ENCODE results near the gene BTD.
"Not testable (repeated sequence)": the region's sequence is repeated elsewhere in the genome, so short reads cannot be mapped to it uniquely, and the experiment has no call there.

Gene BTD

DNA sequence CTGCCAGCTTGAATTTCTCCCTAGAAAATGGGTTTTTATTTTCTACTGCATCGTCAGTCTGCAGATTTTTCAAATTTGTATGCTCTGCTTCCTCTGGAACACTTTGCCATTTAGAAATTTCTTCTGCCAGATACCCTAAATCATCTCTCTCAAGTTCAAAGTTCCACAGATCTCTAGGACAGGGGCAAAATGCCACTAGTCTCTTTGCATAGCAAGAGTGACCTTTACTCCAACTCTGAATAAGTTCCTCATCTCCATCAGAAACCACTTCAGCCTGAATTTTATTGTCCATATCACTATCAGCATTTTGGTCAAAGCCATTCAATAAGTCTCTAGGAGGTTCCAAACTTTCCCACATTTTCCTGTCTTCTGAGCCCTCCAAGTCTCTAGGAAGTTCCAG lies 3.0 kb downstream of the BTD start:
- not testable (repeated sequence) for DNase-seq

DNA sequence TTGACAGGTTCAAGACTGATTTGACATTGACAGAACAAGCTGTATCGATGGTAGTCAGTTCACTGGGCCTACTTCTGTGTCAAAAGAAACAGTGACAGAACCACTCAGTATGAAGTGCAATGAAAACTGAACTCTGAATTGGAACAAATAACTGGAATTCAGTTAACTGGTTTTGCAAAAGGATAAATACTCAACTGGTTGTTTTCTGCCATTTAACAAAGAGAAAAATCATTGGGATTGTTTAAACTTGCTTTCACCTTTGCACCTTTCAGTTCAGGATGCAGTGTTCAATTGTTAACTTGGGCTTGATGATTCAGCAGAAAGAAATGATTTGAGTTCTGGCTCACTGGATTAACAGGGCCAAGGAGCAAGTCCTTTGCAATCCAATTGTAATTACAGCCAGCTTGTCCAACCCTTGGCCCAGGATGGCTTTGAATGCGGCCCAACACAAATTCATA lies 4.9 kb downstream of the BTD start:
- no peak for DNase-seq

DNA sequence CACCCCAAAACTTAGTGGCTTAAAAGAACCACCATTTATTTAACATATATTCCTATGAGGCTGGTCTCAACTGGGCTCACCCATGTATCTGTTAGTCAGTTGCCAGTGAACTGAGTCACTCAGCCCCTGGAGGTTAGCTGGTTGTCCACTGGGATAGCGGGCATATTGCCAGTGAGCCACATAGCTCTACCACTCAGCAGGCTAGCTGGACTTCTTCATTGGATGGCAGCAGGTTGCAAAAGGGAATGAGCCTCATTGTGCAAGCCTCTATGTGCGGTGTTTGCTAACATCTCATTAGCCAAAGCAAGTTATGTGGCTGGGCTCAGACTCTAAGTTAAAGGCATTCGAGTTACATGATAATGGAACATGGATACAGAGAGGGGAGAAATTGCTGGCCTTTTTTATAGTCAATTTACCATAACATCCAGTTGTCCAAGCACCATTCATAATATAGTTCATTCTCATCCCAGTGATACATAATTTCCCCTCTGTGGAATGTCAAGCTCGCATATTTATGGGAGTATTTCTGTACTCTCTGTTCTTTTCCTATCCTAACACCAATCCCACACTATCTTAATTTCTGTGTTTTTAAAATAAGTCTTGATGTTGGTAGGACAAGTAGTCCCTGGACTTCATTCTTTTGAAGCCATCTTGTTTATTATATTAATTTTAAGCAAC lies 8.7 kb downstream of the BTD start:
- DNase-seq, result no peak

DNA sequence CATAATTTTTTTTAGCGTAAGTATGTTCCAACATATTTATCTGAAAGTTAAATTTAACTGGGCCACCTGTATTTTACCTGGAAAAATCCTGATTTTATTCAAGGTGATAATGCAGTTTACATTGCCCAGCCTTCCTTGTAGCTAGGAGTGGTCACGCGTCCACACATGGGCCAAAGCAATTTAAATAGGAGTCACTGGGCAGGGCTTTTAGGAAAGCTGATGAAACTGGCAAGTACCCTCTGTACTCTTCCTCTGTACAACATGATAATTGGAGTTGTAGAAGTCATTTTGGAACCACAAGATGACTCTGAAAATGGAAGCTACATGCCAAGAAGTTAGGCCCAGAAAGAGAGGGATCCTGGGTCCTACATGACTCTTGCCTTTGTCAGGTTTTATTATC lies 9.5 kb downstream of the BTD start:
- no peak for DNase-seq

DNA sequence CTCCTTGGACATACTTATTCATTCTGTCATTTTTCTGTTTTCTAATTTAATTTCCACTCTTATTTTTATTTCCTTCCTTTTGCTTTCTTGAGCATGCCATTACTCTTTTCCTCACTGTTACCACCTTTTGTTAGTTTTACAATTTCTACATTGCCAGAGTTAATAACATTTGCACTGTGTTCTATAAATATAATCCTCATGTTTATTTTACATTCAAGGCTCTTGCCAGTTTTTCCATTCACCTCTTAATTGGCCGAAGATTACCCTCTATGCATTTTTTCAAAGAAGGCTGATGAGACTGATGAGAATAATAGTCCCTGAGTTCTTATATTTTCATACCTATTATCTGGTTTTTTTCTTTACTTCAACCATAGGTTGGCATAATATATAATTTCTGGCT lies 10.5 kb downstream of the BTD start:
- DNase-seq, result no peak

DNA sequence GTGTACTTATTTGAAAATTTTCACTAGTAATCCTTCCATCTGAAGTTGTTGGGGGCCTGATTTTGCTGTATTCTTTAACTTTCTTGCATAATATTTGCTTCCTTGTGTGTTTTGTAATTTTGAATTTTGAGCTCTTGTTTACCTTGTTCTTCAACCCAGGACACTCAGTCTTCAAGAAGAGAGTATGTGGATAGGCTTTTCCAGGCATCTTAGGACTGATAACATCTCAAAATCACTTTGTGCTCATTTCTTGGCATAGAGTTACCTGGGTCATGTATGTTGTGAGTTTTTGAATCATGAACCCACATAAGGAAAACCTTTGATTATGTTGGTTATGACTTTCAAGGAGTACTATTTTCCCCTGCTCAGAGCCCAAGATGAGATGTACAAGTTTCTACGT lies 13.4 kb downstream of the BTD start:
- no peak for DNase-seq

DNA sequence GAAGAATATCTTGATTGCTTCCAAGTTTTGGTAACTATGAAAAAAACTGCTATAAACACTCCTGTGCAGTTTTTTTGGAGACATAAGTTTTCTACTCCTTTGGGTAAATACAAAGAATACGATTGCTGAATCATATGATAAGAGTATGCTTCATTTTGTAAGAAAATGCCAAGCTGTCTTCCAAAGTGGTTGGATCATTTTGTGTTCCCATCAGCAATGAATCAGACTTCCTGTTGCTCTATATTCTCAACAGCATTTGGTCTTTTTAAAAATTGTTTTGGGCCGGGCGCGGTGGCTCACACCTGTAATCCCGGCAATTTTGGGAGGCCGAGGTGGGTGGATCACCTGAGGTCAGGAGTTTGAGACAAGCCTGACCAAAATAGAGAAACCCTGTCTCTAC lies 14.5 kb downstream of the BTD start:
- no peak for DNase-seq

DNA sequence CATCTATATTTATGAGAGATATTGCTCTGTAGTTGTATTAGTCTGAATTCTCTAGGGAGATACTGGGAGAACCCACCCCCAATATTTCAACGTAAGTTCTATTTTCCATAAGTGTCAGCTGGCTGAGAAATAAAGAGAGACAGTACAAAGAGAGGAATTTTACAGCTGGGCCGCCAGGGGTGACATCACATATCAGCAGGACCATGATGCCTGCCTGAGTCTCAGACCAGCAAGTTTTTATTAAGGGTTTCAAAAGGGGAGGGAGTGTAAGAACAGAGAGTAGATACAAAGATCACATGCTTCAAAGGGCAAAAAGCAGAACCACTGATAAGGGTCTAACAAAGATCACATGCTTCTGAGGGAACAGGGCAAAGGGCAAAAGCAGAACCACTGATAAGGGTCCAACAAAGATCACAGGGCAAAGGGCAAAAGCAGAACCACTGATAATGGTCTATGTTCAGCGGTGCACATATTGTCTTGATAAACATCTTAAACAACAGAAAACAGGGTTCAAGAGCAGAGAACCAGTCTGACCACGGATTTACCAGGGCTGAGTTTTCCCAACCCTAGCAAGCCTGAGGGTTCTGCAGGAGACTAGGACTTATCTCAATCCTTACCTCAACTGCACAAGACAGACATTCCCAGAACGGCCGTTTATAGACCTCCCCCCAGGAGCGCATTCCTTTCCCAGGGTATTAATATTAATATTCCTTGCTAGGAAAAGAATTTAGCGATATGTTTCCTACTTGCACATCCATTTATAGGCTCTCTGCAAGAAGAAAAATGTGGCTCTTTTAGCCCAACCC lies 18.3 kb downstream of the BTD start:
- not testable (repeated sequence) for DNase-seq

DNA sequence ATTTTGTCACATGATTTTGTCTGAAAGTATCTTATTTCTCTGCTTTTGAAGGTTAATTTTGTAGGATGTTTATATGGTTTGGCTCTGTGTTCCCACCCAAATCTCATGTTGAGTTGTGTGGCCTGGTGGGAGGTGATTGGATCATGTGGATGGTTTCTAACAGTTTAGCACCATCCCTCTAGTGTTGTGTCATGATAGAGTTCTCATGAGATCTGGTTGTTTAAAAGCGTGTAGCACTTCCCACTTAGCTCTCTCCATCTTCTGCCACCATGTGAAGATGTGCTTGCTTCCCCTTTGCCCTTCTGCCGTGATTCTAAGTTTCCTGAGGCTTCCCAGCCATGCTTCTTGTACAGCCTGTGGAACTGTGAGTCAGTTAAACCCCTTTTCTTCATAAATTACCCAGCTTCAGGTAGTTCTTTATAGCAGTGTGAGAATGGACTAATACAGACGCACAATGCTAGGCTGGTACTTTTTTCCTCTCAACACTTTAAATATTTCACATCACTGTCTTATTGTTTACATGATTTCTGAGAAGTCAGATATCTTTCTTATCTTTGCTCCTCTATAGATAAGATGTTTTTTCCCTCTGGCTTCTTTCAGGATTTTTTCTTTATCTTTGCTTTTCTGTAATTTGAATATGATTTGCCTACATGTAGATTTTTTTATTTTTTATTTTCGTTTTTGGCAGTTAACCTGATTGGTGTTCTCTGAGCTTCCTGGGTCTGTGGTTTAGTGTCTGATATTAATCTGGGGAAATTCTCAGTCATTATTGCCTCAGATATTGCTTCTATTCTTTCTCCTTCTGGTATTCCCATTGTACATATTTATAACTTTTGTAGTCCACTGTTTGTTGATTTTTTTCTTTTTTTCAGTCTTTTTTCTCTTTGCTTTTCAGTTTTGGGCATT lies 22.2 kb downstream of the BTD start:
- DNase-seq, result no peak

DNA sequence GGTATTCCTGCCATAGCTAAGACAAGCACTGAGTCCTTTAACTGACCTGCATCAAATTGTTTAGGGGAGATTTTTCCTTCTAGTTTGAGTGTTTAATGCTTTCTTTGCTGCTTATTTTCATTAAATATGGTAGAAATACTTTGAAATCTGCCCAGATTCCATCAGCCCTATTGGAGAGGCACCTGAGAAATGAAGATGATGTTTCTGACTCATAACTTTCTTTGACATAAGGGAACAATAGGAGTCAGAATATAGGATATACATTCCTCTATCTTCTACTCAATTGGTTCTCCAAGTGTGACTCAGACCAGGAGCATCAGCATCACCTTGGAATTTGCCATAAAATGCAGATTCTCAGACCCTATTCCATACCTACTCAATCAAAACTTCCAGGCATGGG lies 27.4 kb downstream of the BTD start:
- DNase-seq, result no peak

DNA sequence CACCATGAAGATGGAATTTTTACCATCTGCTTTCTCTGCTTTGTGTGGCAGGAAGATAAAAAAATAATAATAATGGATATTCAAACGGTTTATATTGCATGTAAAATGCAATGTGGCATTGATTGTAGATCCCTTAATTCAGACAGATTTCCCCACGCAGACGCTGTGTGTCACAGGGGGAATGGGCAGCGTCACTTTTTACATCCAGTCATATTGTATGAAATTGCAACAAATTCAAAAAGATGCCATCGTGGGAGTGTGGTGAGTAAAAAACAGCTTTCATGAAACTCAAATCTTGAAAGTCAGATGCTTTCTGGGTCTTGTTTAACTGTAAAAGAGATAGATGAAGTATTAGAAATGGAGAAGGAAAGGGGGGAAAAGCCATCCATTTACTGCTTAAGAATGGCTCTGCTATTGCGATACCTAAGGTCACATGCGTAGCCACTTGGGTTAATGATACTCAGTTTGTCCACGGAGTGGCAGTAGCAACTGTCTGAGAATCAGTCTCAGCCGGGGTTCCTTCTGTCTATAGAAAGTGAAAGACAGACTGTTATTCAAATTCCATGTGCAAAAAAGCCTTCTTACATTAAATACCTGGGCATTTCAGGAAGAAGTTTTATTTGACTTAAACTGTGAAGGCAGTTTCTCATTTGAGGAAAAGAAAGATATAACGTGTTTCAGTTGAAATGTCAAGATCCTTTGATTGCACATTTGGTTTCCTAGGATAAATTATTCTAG lies 28.5 kb downstream of the BTD start:
- DNase-seq, result peak; percentile 69

DNA sequence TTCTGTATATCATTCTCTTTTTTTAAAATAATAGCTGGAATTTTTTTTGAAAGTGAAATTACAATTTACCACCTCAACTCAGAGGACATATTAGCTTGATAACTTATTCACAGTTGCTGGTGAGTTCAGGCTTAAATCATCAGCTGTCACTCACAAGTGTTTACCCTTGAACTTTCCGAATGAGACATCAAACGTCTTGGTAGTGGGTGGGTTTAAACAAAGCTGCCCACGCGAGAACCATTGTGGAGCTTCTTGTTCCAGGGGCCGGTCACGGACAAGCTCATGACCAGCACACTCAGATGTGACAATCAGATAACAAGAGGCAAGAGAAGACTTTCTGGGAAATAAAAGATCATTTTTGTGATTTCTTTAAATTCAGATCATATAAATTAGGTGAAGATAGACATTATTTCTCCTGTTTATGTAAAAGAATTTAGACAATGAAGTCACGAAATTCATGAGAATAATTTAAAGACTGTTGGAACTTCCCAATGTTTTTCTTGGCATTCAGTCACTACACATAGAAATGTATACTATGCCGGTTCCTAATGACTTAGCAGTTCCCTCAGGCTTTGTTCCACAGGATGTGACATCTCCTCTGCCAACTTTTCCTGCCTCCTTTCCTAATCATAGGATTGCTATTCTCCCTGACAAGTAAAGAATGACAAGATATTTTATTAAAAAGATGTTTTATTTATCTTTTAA lies 29.3 kb downstream of the BTD start:
- DNase-seq, result no peak

DNA sequence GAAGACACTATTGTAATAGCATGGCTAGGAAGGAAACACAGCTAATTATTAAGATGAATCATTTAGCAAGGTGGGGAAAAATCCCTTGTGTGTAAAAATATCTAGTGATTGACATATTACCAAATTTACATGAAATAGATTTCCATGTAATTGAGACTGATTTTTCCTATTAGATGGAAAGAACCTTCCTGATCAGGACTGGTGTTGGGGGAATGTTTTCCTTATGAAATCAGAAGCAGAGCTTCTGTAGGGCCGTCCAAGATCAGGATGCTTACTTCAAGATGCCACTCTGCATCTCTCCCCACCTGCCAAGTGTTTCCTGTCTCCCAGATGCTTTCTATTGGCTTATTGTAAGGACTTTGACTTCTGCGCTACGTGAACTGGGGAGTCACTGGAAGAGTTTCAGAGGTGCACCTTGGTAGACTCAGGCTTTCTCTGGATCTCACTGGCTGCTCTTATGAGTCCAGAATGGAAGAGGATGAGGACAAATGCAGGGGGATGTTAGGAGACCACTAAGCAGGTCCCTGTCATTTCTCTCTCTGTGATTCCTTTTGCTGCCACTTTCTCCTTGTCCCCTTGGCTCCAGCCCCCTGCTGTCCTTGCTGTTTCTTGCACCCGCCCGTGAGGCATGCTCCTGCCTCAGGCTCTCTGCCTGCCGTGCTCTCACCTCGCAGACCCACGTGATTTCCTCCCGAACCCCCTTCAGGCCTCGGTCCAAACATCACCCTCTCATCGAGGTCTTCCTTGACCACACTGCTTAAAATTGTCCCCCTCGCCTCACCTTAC lies 30.1 kb downstream of the BTD start:
- DNase-seq, result no peak

DNA sequence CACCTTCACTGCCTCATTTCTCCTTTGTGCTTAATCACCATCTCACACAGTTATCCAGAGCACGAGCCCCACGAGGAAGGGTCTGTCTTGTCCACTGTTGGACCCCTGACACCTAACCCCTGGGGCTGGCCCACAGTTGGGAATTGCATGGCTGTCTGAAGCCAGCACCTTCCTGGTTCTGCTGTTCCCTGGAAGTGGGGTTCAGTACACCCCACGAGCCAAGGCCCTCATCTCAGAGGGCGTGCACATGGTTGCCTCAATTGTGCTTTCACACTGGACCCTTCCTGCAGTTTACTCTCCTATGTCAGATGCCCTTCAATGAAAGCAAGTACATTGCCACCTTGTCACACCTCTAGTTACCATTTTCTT lies 30.7 kb downstream of the BTD start:
- no peak for DNase-seq

DNA sequence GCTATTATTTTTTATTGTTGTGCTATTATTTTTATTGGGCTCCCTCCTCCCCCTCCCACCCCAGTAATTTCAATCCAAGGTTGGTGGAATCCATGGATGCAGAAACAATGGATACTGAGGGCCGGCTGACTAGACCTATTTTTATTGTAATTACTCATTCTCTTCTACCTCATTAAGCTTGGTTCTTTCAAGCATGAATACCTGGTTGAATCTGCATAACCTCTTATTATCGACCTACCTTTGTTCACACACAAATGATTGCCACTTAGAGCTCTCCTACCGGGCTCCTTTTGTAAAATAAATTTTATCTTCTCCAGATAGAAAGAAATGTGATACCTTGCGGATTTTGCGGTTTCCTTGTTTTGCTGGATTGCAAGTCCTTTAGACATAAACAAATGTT lies 31.6 kb downstream of the BTD start:
- DNase-seq, result no peak

DNA sequence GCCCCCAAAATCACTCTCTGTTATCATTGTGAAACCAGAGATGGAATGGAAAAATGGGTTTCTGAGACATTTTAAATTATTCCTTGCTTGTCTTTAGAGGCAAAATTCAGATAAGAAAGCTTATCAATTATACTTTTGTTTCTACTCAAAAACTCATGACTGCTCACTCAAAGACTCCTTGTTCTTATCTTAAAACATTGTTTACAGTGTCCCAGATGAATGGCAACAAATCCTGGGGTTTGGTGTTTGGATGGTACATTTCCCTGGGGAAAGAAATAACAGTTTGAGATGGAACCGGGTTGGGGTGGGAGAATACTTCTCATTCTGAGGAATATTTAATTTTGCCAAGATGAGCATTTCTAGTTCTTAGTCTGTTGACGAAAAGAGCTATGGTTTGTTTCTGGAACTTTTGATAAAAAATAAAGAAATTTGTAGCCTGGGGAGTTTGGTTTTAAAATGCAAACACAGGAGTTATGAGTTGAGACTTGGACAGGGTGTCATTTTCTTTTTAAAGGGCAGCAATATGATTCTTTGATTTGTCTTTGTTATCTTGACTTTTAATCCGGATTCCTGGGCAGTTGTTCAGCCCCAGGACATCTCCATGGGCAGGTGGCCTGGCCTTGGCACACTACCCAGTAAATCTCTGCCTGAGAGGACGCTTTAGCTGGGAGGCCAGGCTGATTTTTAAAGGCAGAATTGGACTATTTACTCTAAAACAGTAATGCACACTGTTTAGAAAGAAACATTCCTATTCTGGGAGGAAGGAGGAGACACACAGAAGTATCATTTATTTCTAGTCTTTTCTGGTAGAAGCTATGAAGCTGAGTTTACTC lies 32.4 kb downstream of the BTD start:
- no peak for DNase-seq

DNA sequence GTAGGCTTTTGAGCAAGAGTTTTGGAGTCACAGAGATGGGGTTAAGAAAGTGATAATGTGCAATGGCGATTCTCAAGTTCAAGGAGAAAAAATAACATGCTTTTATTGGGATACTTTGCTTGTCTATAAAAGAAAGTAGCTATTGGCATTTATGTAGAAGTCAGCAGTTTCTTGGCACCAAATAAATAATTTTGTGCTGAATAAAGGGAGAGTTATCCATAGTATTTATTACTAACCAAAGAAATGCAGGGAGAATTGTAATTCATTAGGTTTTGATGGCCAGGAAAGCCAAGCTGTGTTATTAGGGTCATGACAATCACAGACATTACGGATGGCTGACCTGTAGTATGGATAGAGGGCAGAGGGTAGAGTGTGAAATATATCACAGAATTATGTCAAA lies 33.1 kb downstream of the BTD start:
- DNase-seq, result no peak

DNA sequence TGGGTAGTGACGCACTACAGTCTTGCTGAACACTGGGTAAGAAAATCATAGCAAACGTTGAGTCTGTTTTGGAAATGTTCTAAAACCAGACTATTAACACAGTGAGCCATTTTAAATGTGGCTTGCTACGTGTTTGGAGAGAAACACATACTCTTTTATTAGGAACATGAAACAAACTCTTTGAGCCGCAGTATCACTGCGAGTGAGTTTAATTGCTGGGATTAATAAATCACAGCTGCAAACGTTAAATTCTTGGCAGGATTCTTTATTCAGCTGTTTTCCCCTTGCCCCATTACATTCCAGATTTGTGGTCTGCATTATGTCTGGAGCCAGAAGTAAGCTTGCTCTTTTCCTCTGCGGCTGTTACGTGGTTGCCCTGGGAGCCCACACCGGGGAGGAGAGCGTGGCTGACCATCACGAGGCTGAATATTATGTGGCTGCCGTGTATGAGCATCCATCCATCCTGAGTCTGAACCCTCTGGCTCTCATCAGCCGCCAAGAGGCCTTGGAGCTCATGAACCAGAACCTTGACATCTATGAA lies 33.6 kb downstream of the BTD start:
- no peak for DNase-seq

DNA sequence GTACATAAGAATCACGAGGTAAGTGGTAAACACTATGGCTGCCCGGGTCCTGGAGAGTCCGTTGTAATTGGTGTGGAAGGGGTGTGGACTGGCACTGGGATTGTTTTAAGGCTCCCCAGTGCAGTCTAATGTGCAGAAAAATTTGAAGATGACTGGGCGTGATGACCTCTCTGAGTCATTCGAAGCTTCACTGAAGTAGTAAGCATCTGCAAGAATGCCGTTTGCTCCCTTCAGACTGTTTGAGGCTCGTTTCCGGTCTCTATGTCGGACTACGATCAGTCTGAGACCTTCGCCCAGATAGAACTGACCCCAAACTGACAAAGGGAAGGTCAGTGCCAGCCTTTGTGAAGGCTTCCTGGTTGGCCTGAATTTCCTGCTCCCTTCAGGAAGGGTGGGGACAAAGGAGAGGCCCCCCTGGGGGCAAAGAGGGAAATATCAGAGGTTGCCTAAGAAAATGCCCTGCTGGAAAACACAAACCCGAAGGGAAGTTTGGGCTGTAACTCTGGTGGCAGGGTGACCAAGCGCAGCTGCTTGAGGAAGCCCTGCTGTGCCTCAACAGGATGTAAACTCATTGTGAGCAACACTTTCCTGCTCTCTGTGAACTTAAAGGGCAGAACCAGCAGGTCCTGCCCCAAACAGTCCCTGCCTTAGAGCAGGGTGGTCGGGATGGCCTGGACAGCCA lies 34.6 kb downstream of the BTD start:
- no peak for DNase-seq

Data from KG1 (cell line).